Type B pancreatic cell (in vitro differentiated cells): ENCODE measurements around the gene RBM34. TPM values are rescaled to one million over a fixed set of nuclear protein-coding genes. Genes with fewer than 3 reads are reported as not detected.
"Not testable (repeated sequence)": the region's sequence is repeated elsewhere in the genome, so short reads cannot be mapped to it uniquely, and the experiment has no call there.

Experiments used
- DNase-seq: peaks from one replicate; pipeline ENCODE4 v3.0.0; 2021; ENCODE audit warnings: mixed read lengths; ENCODE audit not compliant: unreplicated experiment; ENCODE audit errors: extremely low spot score
- H3K27ac Mint-ChIP-seq: 2 replicates; pipeline ENCODE4 v1.8.0; 2021; ENCODE audit warnings: mild to moderate bottlenecking, mixed read lengths
- H3K27me3 Mint-ChIP-seq: 2 replicates; pipeline ENCODE4 v1.8.0; 2021; ENCODE audit warnings: mixed read lengths
- H3K36me3 Mint-ChIP-seq: 2 replicates; pipeline ENCODE4 v1.8.0; 2021; ENCODE audit warnings: mixed read lengths
- H3K4me1 Mint-ChIP-seq: one replicate; pipeline ENCODE4 v1.8.0; 2021; ENCODE audit warnings: mixed read lengths; ENCODE audit not compliant: unreplicated experiment
- H3K4me3 Mint-ChIP-seq: 2 replicates; pipeline ENCODE4 v1.8.0; 2021; ENCODE audit warnings: mild to moderate bottlenecking, mixed read lengths
- H3K9me3 Mint-ChIP-seq: 2 replicates; pipeline ENCODE4 v1.8.0; 2021; ENCODE audit warnings: mixed read lengths
- long read RNA-seq: library from polyadenylated mRNA; unstranded; transcript quantifications from one replicate; pipeline ENCODE4 v2.0.0, GENCODE V29; 2020
- total RNA-seq: library from RNA; stranded (reverse); gene quantifications from 2 replicates; pipeline ENCODE4 v1.2.1, GENCODE V29; 2021; ENCODE audit warnings: low replicate concordance
- TF ChIP-seq, protein P1 (sequence below): fragments of 200-600 bp; sonication (generic); conservative IDR thresholded peaks from 2 replicates; pipeline ENCODE4 v1.5.0; 2021; ENCODE audit warnings: antibody characterized with exemption, mild to moderate bottlenecking

Gene RBM34, protein sequence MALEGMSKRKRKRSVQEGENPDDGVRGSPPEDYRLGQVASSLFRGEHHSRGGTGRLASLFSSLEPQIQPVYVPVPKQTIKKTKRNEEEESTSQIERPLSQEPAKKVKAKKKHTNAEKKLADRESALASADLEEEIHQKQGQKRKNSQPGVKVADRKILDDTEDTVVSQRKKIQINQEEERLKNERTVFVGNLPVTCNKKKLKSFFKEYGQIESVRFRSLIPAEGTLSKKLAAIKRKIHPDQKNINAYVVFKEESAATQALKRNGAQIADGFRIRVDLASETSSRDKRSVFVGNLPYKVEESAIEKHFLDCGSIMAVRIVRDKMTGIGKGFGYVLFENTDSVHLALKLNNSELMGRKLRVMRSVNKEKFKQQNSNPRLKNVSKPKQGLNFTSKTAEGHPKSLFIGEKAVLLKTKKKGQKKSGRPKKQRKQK
- 74.9 and 83.5 TPM in 2 replicates for total RNA-seq
- long read RNA-seq, transcript RBM34-201 (11 exons, 2,054 nt): major isoform, 69 of 96 reads
- long read RNA-seq, partial matches to known transcripts: 8 of 96 reads
- long read RNA-seq, other reads (novel, unspliced or antisense): 18 of 96 reads

DNA sequence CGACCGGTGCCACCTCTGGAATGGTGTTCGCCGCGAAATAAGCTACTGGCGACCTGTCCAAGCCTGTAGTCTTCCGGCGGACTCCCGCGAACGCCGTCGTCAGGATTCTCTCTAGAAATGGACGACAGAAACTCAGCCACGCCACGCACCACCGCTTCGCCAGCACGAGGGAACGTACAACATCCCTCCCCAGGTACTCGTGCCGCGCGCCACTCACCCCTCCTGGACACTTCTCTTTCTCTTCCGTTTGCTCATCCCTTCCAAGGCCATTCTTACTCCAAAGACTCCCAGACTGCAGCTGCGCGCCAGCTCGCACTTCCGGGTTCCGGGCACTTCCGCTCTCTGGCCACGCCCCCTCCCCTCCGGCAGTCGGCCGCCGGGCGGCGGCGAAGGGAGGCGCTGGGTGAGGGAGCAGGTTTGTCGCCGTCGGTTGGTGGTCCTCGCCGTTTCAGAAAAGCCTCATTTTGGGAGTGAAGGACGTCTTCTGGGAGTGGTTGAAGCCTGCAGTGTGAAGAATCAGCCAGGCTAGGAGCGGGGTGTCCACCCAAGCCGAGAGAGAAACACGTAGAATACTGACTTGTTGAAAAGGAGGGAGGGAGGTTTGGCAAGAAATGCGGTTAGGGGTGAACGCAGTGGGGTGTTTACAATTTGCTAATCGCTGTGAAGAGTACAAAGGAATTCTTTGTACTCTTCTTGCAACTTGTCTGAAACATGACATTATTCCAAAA, at the start of gene RBM34:
RBM34 (minus strand) TSS at position 294 of the 728 bp plus-strand sequence; CDS start at position 270, 24 bp downstream.
- Mint-ChIP-seq H3K4me3 (peak within 1 kb of the TSS; percentile 97), H3K4me1 (peaks cover 11% of the 10 kb centered on the region), H3K9me3 (no peaks in the 10 kb centered on the region), H3K27me3 (no peaks in the 10 kb centered on the region), H3K36me3 (no peaks in the 10 kb centered on the region), H3K27ac (peak within 1 kb of the TSS; percentile 95)
- peak; percentile 91 for DNase-seq
- TF ChIP-seq, protein P1, sequence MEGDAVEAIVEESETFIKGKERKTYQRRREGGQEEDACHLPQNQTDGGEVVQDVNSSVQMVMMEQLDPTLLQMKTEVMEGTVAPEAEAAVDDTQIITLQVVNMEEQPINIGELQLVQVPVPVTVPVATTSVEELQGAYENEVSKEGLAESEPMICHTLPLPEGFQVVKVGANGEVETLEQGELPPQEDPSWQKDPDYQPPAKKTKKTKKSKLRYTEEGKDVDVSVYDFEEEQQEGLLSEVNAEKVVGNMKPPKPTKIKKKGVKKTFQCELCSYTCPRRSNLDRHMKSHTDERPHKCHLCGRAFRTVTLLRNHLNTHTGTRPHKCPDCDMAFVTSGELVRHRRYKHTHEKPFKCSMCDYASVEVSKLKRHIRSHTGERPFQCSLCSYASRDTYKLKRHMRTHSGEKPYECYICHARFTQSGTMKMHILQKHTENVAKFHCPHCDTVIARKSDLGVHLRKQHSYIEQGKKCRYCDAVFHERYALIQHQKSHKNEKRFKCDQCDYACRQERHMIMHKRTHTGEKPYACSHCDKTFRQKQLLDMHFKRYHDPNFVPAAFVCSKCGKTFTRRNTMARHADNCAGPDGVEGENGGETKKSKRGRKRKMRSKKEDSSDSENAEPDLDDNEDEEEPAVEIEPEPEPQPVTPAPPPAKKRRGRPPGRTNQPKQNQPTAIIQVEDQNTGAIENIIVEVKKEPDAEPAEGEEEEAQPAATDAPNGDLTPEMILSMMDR: peak; percentile 2

DNA sequence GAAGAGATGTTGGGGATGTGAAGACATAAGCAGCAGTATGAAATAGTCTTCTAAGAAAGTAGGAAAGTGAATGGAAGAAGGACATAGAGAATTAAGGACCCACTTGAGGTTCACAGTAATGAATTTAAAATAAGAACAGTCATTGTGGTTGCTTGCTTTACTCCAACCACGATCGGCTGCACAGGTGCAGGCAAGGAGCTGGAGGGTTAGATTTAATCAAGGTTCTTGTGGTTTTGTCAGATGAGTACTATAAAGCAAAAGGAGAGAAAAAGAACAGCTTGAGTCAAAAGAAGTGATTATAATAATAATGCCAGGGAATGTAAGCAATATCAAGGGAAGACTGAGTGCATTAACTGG, 46.1 kb upstream of the RBM34 start:
- no peak for DNase-seq
- TF ChIP-seq, protein P1: no peak
- H3K27ac Mint-ChIP-seq: no peak overlapping the region
- H3K9me3 Mint-ChIP-seq: no peaks in the 10 kb centered on the region
- H3K4me1 Mint-ChIP-seq: no peaks in the 10 kb centered on the region
- H3K4me3 Mint-ChIP-seq: no peak overlapping the region
- peaks cover 15% of the 10 kb centered on the region for H3K36me3 Mint-ChIP-seq
- H3K27me3 Mint-ChIP-seq: no peaks in the 10 kb centered on the region

GRCh38 chr1:235206533-235207208, 45.6 kb upstream of the RBM34 start:
- no peak overlapping the region for H3K4me3 Mint-ChIP-seq
- H3K27me3 Mint-ChIP-seq: no peaks in the 10 kb centered on the region
- no peaks in the 10 kb centered on the region for H3K4me1 Mint-ChIP-seq

DNA sequence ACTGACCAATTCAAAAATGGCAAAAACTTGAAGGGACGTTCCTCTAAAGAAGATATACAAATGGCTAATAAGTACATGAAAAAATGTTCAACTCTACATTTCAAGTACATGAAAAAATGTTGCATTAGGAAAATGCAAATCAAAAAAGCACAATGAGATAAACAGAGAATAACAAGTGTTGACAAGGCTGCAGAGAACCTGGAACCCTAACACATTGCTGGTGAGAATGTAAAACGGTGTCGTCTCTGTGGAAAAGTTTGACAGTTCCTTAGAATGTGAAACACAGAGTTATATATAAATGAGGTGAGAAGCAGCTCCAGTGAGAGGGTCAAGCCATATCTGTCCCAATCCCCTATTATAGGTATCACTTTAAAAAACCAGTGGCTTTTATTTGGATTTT, 44.6 kb upstream of the RBM34 start:
- DNase-seq: no peak
- no peak overlapping the region for H3K4me3 Mint-ChIP-seq
- no peaks in the 10 kb centered on the region for H3K4me1 Mint-ChIP-seq
- H3K9me3 Mint-ChIP-seq: no peaks in the 10 kb centered on the region
- no peak overlapping the region for H3K27ac Mint-ChIP-seq
- H3K36me3 Mint-ChIP-seq: peaks cover 12% of the 10 kb centered on the region
- TF ChIP-seq, protein P1: no peak
- H3K27me3 Mint-ChIP-seq: no peaks in the 10 kb centered on the region

More at GRCh38 chr1:235206533-235207208, 45.6 kb upstream of the RBM34 start:
- Mint-ChIP-seq H3K9me3 (no peaks in the 10 kb centered on the region), H3K27ac (no peak overlapping the region), H3K36me3 (peaks cover 14% of the 10 kb centered on the region)
- TF ChIP-seq, protein P1: no peak
- DNase-seq: no peak

GRCh38 chr1:235203428-235203827, 42.4 kb upstream of the RBM34 start:
- no peaks in the 10 kb centered on the region for H3K27me3 Mint-ChIP-seq
- no peak overlapping the region for H3K4me3 Mint-ChIP-seq

GRCh38 chr1:235202447-235202846, 41.4 kb upstream of the RBM34 start:
- H3K4me3 Mint-ChIP-seq, DNase-seq, H3K9me3 Mint-ChIP-seq, H3K36me3 Mint-ChIP-seq, H3K4me1 Mint-ChIP-seq, H3K27ac Mint-ChIP-seq, H3K27me3 Mint-ChIP-seq: not testable (repeated sequence)

More at GRCh38 chr1:235203428-235203827, 42.4 kb upstream of the RBM34 start:
- H3K9me3 Mint-ChIP-seq: no peaks in the 10 kb centered on the region
- H3K4me1 Mint-ChIP-seq: peaks cover 5% of the 10 kb centered on the region
- TF ChIP-seq, protein P1: no peak
- H3K27ac Mint-ChIP-seq: no peak overlapping the region
- no peak for DNase-seq
- H3K36me3 Mint-ChIP-seq: peaks cover 10% of the 10 kb centered on the region
